ENCODE results near the gene EPN3.

GRCh38 chr17:50502301-50502990 is 30.1 kb upstream of the EPN3 start:
- TF ChIP-seq MAX (IDR thresholded peaks at IDR 0.05) (no peak), NFIC (IDR thresholded peaks at IDR 0.05) (no peak), EP300 (IDR thresholded peaks at IDR 0.05; ENCODE audit: borderline replicate concordance) (no peak), TCF12 (IDR thresholded peaks at IDR 0.05; ENCODE audit: low read depth) (no peak), EGR1 (IDR thresholded peaks at IDR 0.05) (no peak), RAD21 (IDR thresholded peaks at IDR 0.05; ENCODE audit: low read depth) (no peak)
- TF ChIP-seq, protein P1, sequence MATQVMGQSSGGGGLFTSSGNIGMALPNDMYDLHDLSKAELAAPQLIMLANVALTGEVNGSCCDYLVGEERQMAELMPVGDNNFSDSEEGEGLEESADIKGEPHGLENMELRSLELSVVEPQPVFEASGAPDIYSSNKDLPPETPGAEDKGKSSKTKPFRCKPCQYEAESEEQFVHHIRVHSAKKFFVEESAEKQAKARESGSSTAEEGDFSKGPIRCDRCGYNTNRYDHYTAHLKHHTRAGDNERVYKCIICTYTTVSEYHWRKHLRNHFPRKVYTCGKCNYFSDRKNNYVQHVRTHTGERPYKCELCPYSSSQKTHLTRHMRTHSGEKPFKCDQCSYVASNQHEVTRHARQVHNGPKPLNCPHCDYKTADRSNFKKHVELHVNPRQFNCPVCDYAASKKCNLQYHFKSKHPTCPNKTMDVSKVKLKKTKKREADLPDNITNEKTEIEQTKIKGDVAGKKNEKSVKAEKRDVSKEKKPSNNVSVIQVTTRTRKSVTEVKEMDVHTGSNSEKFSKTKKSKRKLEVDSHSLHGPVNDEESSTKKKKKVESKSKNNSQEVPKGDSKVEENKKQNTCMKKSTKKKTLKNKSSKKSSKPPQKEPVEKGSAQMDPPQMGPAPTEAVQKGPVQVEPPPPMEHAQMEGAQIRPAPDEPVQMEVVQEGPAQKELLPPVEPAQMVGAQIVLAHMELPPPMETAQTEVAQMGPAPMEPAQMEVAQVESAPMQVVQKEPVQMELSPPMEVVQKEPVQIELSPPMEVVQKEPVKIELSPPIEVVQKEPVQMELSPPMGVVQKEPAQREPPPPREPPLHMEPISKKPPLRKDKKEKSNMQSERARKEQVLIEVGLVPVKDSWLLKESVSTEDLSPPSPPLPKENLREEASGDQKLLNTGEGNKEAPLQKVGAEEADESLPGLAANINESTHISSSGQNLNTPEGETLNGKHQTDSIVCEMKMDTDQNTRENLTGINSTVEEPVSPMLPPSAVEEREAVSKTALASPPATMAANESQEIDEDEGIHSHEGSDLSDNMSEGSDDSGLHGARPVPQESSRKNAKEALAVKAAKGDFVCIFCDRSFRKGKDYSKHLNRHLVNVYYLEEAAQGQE (IDR thresholded peaks at IDR 0.05; ENCODE audit: low read depth) = no peak

Measured in Ishikawa (cell line).